ENCODE data around the gene B3GALT6.

Gene B3GALT6

DNA sequence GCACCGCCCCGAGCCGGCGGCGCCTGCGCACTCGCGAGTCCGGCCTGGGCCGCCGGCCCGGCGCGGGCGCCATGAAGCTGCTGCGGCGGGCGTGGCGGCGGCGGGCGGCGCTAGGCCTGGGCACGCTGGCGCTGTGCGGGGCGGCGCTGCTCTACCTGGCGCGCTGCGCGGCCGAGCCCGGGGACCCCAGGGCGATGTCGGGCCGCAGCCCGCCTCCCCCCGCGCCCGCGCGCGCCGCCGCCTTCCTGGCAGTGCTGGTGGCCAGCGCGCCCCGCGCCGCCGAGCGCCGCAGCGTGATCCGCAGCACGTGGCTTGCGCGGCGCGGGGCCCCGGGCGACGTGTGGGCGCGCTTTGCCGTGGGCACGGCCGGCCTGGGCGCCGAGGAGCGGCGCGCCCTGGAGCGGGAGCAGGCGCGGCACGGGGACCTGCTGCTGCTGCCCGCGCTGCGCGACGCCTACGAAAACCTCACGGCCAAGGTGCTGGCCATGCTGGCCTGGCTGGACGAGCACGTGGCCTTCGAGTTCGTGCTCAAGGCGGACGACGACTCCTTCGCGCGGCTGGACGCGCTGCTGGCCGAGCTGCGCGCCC lies at the start of gene B3GALT6:
Gene B3GALT6, plus strand, starts transcription at position 30 of the 588 bp plus-strand sequence. Its CDS starts 42 bp downstream, at position 72.
- peaks cover 0 to 37% of the 10 kb centered on the region in 2 experiments; a peak in 1 of 3 replicates for H3K36me3 ChIP-seq (ENCODE audit: control insufficient read depth in 2 of 2, insufficient read depth in 1 of 2, low read length in 2 of 2)
- no peaks in the 10 kb centered on the region; the same call in 1 of the 2 replicates for H3K4me1 ChIP-seq (ENCODE audit: control insufficient read depth, insufficient read depth, low read length)
- H3K4me3 ChIP-seq (ENCODE audit: low read depth, low read length) = peak within 1 kb of the TSS; percentile 81
- peak within 1 kb of the TSS; percentile 90 for H3K27ac ChIP-seq (ENCODE audit: extremely low read depth, low read depth, low read length)
- CTCF ChIA-PET = interaction anchor here (1.7 kb wide), 1 partner anchor 18 kb away, joined by 4 read pairs; no protein-coding TSS in a partner anchor
- TF ChIP-seq ZNF629 (tag by site-specific recombination; IDR thresholded peaks at IDR 0.05) = no peak
- no peak for TF ChIP-seq ZNF843 (tag by site-specific recombination; IDR thresholded peaks at IDR 0.05)
- 0 out of 2 replicates have a peak, but pooled peaks have one; percentile 31 for TF ChIP-seq MEIS1 (CRISPR knock-in tag; IDR thresholded peaks at IDR 0.05; ENCODE audit: borderline replicate concordance)
- TF ChIP-seq, protein P1, sequence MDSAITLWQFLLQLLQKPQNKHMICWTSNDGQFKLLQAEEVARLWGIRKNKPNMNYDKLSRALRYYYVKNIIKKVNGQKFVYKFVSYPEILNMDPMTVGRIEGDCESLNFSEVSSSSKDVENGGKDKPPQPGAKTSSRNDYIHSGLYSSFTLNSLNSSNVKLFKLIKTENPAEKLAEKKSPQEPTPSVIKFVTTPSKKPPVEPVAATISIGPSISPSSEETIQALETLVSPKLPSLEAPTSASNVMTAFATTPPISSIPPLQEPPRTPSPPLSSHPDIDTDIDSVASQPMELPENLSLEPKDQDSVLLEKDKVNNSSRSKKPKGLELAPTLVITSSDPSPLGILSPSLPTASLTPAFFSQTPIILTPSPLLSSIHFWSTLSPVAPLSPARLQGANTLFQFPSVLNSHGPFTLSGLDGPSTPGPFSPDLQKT (IDR thresholded peaks at IDR 0.05; ENCODE audit: borderline replicate concordance, low read depth, low read length) = 0 out of 2 replicates have a peak, but pooled peaks have one; percentile 1
- no peaks in the 10 kb centered on the region for H3K9me3 ChIP-seq (ENCODE audit: control insufficient read depth, insufficient read depth, low read depth, low read length)
- POLR2A ChIA-PET = no interaction called here

DNA sequence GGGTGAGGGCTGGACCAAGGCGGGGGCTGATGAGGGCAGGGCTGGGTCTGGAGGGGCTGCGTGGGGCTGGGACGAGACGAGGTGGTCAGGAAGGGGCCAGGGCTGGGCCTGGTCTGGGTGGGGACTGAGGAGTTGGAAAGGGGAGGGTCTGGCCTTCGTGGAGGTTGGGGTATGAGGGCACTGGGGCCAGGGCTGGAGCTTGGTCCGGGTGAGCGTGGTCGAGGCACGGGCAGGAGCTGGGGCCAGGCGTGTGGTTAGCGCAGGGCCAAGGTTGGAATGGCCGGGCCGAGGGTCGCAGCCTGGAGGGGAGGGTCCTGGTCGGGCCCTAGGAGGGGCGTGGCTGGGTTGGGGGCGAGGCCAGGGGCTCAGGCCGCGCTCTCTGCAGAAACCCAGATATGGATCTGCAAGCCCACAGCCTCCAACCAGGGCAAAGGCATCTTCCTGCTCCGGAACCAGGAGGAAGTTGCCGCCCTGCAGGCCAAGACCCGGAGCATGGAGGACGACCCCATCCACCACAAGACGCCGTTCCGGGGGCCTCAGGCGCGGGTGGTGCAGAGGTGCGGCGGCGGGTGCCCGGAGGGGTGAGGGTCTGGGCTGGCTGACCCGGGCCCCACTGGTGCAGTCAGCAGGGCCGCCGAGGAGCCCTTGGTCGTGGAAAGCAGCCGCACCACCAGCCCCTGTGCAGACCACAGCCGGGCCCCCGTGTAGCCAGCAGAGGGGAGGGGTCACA lies 49.4 kb upstream of the B3GALT6 start:
- TF ChIP-seq EGR2 (tag by site-specific recombination; IDR thresholded peaks at IDR 0.05; ENCODE audit: low read depth) (0 out of 2 replicates have a peak, but pooled peaks have one; percentile 2), SETDB1 (IDR thresholded peaks at IDR 0.05; ENCODE audit: insufficient read length, low read length) (no peak), BCL11B (tag by site-specific recombination; IDR thresholded peaks at IDR 0.05; ENCODE audit: low read depth) (0 out of 2 replicates have a peak, but pooled peaks have one; percentile 18), ZNF610 (tag by site-specific recombination; IDR thresholded peaks at IDR 0.05; ENCODE audit: borderline replicate concordance) (no peak), ZNF169 (tag by site-specific recombination; IDR thresholded peaks at IDR 0.05) (no peak), ZNF600 (tag by site-specific recombination; IDR thresholded peaks at IDR 0.05) (0 out of 2 replicates have a peak, but pooled peaks have one; percentile 24), HOXD13 (CRISPR knock-in tag; IDR thresholded peaks at IDR 0.05; ENCODE audit: borderline replicate concordance) (no peak)
- Histone ChIP-seq H3K4me1 (ENCODE audit: control insufficient read depth, insufficient read depth, low read length) (no peaks in the 10 kb centered on the region), H3K36me3 (ENCODE audit: control insufficient read depth in 2 of 2, insufficient read depth in 1 of 2, low read length in 2 of 2) (no peaks in the 10 kb centered on the region), H3K27ac (ENCODE audit: extremely low read depth, low read depth, low read length) (no peak overlapping the region), H3K9me3 (ENCODE audit: control insufficient read depth, insufficient read depth, low read depth, low read length) (no peaks in the 10 kb centered on the region), H3K4me3 (ENCODE audit: low read depth, low read length) (no peak overlapping the region)
- CTCF ChIA-PET = no interaction called here
- POLR2A ChIA-PET = no interaction called here

DNA sequence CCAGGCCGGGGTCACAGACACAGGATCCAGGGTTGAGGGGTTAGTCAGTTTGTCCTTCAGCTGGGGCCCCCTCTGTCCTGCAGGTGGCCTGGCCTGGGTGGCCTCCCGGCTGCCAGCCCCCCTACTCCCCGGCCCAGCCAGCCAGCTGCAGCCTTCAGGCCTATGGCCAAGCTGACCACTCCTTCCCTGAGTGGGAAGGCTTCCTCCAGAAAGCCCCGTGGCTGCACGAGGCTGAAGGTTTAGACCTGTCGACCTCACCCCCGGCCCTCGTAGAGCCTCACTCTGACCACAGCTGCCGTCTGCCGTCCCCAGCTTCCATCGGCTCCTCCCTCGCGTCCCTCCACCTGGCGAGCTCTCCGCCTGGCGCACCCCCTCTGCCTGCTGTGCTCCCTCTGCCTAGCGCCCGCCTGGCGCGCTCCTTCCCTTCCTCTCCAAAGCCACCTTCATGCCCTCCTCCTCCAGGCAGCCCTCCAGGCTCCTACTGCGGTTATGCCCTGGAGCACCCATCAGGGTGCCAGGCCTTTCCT lies 48.8 kb upstream of the B3GALT6 start:
- no peaks in the 10 kb centered on the region for H3K4me1 ChIP-seq (ENCODE audit: control insufficient read depth, insufficient read depth, low read length)
- no peak for TF ChIP-seq ZSCAN23 (tag by site-specific recombination; IDR thresholded peaks at IDR 0.05)
- TF ChIP-seq ZNF623 (tag by site-specific recombination; IDR thresholded peaks at IDR 0.05) = no peak
- TF ChIP-seq, protein P2, sequence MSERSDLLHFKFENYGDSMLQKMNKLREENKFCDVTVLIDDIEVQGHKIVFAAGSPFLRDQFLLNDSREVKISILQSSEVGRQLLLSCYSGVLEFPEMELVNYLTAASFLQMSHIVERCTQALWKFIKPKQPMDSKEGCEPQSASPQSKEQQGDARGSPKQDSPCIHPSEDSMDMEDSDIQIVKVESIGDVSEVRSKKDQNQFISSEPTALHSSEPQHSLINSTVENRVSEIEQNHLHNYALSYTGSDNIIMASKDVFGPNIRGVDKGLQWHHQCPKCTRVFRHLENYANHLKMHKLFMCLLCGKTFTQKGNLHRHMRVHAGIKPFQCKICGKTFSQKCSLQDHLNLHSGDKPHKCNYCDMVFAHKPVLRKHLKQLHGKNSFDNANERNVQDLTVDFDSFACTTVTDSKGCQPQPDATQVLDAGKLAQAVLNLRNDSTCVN (tag by site-specific recombination; optimal IDR thresholded peaks at IDR 0.05) = no peak
- no peak for TF ChIP-seq ZNF423 (tag by site-specific recombination; IDR thresholded peaks at IDR 0.05)
- TF ChIP-seq, protein P3, sequence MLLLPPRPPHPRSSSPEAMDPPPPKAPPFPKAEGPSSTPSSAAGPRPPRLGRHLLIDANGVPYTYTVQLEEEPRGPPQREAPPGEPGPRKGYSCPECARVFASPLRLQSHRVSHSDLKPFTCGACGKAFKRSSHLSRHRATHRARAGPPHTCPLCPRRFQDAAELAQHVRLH (tag by site-specific recombination; IDR thresholded peaks at IDR 0.05) = no peak
- TF ChIP-seq ZBTB20 (tag by site-specific recombination; IDR thresholded peaks at IDR 0.05) = no peak
- no peak for TF ChIP-seq ZNF354C (tag by site-specific recombination; IDR thresholded peaks at IDR 0.05; ENCODE audit: borderline replicate concordance, low read depth)
- TF ChIP-seq SCRT1 (tag by site-specific recombination; IDR thresholded peaks at IDR 0.05; ENCODE audit: borderline replicate concordance) = no peak
- TF ChIP-seq ZNF777 (tag by site-specific recombination; IDR thresholded peaks at IDR 0.05; ENCODE audit: borderline replicate concordance) = no peak
- TF ChIP-seq, protein P4, sequence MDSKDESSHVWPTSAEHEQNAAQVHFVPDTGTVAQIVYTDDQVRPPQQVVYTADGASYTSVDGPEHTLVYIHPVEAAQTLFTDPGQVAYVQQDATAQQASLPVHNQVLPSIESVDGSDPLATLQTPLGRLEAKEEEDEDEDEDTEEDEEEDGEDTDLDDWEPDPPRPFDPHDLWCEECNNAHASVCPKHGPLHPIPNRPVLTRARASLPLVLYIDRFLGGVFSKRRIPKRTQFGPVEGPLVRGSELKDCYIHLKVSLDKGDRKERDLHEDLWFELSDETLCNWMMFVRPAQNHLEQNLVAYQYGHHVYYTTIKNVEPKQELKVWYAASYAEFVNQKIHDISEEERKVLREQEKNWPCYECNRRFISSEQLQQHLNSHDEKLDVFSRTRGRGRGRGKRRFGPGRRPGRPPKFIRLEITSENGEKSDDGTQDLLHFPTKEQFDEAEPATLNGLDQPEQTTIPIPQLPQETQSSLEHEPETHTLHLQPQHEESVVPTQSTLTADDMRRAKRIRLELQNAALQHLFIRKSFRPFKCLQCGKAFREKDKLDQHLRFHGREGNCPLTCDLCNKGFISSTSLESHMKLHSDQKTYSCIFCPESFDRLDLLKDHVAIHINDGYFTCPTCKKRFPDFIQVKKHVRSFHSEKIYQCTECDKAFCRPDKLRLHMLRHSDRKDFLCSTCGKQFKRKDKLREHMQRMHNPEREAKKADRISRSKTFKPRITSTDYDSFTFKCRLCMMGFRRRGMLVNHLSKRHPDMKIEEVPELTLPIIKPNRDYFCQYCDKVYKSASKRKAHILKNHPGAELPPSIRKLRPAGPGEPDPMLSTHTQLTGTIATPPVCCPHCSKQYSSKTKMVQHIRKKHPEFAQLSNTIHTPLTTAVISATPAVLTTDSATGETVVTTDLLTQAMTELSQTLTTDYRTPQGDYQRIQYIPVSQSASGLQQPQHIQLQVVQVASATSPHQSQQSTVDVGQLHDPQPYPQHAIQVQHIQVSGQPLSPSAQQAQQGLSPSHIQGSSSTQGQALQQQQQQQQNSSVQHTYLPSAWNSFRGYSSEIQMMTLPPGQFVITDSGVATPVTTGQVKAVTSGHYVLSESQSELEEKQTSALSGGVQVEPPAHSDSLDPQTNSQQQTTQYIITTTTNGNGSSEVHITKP (tag by site-specific recombination; IDR thresholded peaks at IDR 0.05) = no peak
- TF ChIP-seq, protein P5, sequence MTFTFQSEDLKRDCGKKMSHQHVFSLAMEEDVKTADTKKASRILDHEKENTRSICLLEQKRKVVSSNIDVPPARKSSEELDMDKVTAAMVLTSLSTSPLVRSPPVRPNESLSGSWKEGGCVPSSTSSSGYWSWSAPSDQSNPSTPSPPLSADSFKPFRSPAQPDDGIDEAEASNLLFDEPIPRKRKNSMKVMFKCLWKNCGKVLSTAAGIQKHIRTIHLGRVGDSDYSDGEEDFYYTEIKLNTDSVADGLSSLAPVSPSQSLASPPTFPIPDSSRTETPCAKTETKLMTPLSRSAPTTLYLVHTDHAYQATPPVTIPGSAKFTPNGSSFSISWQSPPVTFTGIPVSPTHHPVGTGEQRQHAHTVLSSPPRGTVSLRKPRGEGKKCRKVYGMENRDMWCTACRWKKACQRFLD (tag by site-specific recombination; IDR thresholded peaks at IDR 0.05) = no peak

More for the DNA sequence above, 48.8 kb upstream of the B3GALT6 start:
- POLR2A ChIA-PET = no interaction called here
- no peaks in the 10 kb centered on the region for H3K9me3 ChIP-seq (ENCODE audit: control insufficient read depth, insufficient read depth, low read depth, low read length)
- CTCF ChIA-PET = no interaction called here
- H3K36me3 ChIP-seq (ENCODE audit: control insufficient read depth in 2 of 2, insufficient read depth in 1 of 2, low read length in 2 of 2) = no peaks in the 10 kb centered on the region
- H3K27ac ChIP-seq (ENCODE audit: extremely low read depth, low read depth, low read length) = no peak overlapping the region
- H3K4me3 ChIP-seq (ENCODE audit: low read depth, low read length) = no peak overlapping the region
